SK-N-SH (cell line): ENCODE measurements around the gene OR8K3. TPM values are rescaled to one million over a fixed set of nuclear protein-coding genes. Genes with fewer than 3 reads are reported as not detected.

ENCODE experiments used
- CTCF ChIA-PET: fragments of 300-600, 350-600 bp; formaldehyde crosslinking; extraction: SDS; loops from one replicate; lab custom pipeline; 2021; lab: Yijun Ruan, JAX
- POLR2A ChIA-PET: fragments of 350-600 bp; sonication (Branson Sonifier 250); formaldehyde crosslinking; extraction: SDS; loops from one replicate; lab custom pipeline; 2020; ENCODE audit warnings: antibody characterized with exemption, inconsistent platforms; lab: Yijun Ruan, JAX
- DNase-seq: peaks from one replicate; pipeline ENCODE4 v3.0.0; 2012
- H2AFZ ChIP-seq: fragments of 200-600 bp; sonication (generic); 2 replicates; pipeline ENCODE4 v1.8.1; 2016; ENCODE audit warnings: antibody characterized with exemption, mild to moderate bottlenecking, low read depth
- H3F3A ChIP-seq: fragments of 200-600 bp; sonication (generic); replicated peaks from 2 replicates; pipeline ENCODE3; 2016; ENCODE audit warnings: antibody characterized with exemption, mild to moderate bottlenecking; ENCODE audit not compliant: insufficient read depth
- H3K27ac ChIP-seq, 2 experiments: fragments of 200-500 bp in 1 of 2; fragments of 200-600 bp in 1 of 2; sonication (Bioruptor generic) in 1 of 2; sonication (generic), shearing (Covaris generic) in 1 of 2; 2 replicates each; pipeline versions ENCODE4 v1.5.1 to v1.6.1; 2014 to 2016; ENCODE audit warnings: low read depth in 2 of 2, inconsistent platforms in 1 of 2, low read length in 1 of 2, mild to moderate bottlenecking in 1 of 2, mixed read lengths in 1 of 2
- H3K27me3 ChIP-seq: fragments of 200-600 bp; sonication (generic), shearing (Covaris generic); 2 replicates; pipeline ENCODE4 v1.6.1; 2016; ENCODE audit warnings: mixed run types; ENCODE audit not compliant: insufficient read depth
- H3K36me3 ChIP-seq, 2 experiments: fragments of 200-500 bp in 1 of 2; fragments of 200-600 bp in 1 of 2; sonication (Bioruptor generic) in 1 of 2; sonication (generic) in 1 of 2; replicated peaks in 1 of 2; 2 replicates each; pipeline versions ENCODE3 to v1.5.1; 2014 to 2016; ENCODE audit warnings: low read length in 1 of 2, mild to moderate bottlenecking in 1 of 2; ENCODE audit not compliant: insufficient read depth in 2 of 2, control insufficient read depth in 1 of 2
- H3K4me1 ChIP-seq, 2 experiments: fragments of 200-500 bp in 1 of 2; fragments of 200-600 bp in 1 of 2; sonication (Bioruptor generic) in 1 of 2; sonication (generic), shearing (Covaris generic) in 1 of 2; 2 replicates each; pipeline versions ENCODE4 v1.5.1 to v1.6.1; 2014 to 2016; ENCODE audit warnings: low read depth in 1 of 2, low read length in 1 of 2, mixed run types in 1 of 2; ENCODE audit not compliant: insufficient read depth in 2 of 2, control insufficient read depth in 1 of 2
- H3K4me2 ChIP-seq: fragments of 200-600 bp; sonication (generic), shearing (Covaris generic); 2 replicates; pipeline ENCODE4 v1.6.1; 2017; ENCODE audit warnings: mixed run types
- H3K4me3 ChIP-seq, 2 experiments: fragments of 200-500 bp in 1 of 2; fragments of 200-600 bp in 1 of 2; sonication (Bioruptor generic) in 1 of 2; sonication (generic), shearing (Covaris generic) in 1 of 2; 2 replicates each; pipeline versions ENCODE4 v1.5.1 to v1.8.1; 2014 to 2016; ENCODE audit warnings: low read depth in 2 of 2, inconsistent platforms in 1 of 2, low read length in 1 of 2, mild to moderate bottlenecking in 1 of 2, mixed read lengths in 1 of 2, moderate library complexity in 1 of 2
- H3K79me2 ChIP-seq: fragments of 200-600 bp; sonication (generic); 2 replicates; pipeline ENCODE4 v1.8.1; 2017; ENCODE audit warnings: mild to moderate bottlenecking; ENCODE audit not compliant: insufficient read depth
- H3K9ac ChIP-seq: fragments of 200-600 bp; sonication (generic); 2 replicates; pipeline ENCODE4 v1.6.1; 2017; ENCODE audit warnings: mixed run types
- H3K9me2 ChIP-seq: fragments of 200-600 bp; sonication (generic); 2 replicates; pipeline ENCODE4 v1.6.1; 2017; ENCODE audit warnings: mixed run types
- H3K9me3 ChIP-seq: fragments of 200-600 bp; sonication (generic); 2 replicates; pipeline ENCODE4 v1.6.1; 2017; ENCODE audit warnings: mixed run types, mild to moderate bottlenecking, moderate library complexity
- H4K20me1 ChIP-seq: fragments of 200-600 bp; sonication (generic); 2 replicates; pipeline ENCODE4 v1.6.1; 2017; ENCODE audit warnings: mild to moderate bottlenecking, mixed run types; ENCODE audit not compliant: insufficient read depth
- GABPA ChIP-seq: IDR thresholded peaks from 2 replicates; pipeline ENCODE4 v1.4.0; 2012; ENCODE audit warnings: low read depth, mild to moderate bottlenecking
- GATA2 ChIP-seq: sonication (generic); formaldehyde crosslinking; IDR thresholded peaks from 2 replicates; pipeline ENCODE4 v1.5.0; 2020; ENCODE audit warnings: mild to moderate bottlenecking, missing genetic modification reagents
- IRF3 ChIP-seq: fragments of 150-350 bp; IDR thresholded peaks from 2 replicates; pipeline ENCODE4 v1.6.1; 2016; ENCODE audit warnings: mild to moderate bottlenecking, low read depth, low read length
- MAX ChIP-seq: IDR thresholded peaks from 2 replicates; pipeline ENCODE4 v1.4.0; 2012; ENCODE audit warnings: low read depth
- MXI1 ChIP-seq: IDR thresholded peaks from 2 replicates; pipeline ENCODE4 v1.6.1; 2012; ENCODE audit warnings: mild to moderate bottlenecking, low read depth, low read length, improper control_type of control experiment
- NFIC ChIP-seq: IDR thresholded peaks from 2 replicates; pipeline ENCODE4 v1.4.0; 2012; ENCODE audit warnings: borderline replicate concordance
- PBX3 ChIP-seq: IDR thresholded peaks from 2 replicates; pipeline ENCODE4; 2012
- RAD21 ChIP-seq: IDR thresholded peaks from 2 replicates; pipeline ENCODE4 v1.6.1; 2012; ENCODE audit warnings: mild to moderate bottlenecking, low read length
- REST ChIP-seq: IDR thresholded peaks from 2 replicates; pipeline ENCODE4 v1.6.1; 2012; ENCODE audit warnings: mild to moderate bottlenecking, low read depth, low read length, moderate library complexity
- RFX5 ChIP-seq: IDR thresholded peaks from 2 replicates; pipeline ENCODE4 v1.6.1; 2012; ENCODE audit warnings: mild to moderate bottlenecking, improper control_type of control experiment, low read length
- RXRA ChIP-seq: IDR thresholded peaks from 2 replicates; pipeline ENCODE4 v1.4.0; 2012; ENCODE audit warnings: low read depth, mild to moderate bottlenecking, borderline replicate concordance
- SIN3A ChIP-seq: IDR thresholded peaks from 2 replicates; pipeline ENCODE4 v1.6.1; 2012; ENCODE audit warnings: low read depth, mild to moderate bottlenecking, low read length, moderate library complexity, borderline replicate concordance
- TCF12 ChIP-seq: IDR thresholded peaks from 2 replicates; pipeline ENCODE4 v1.4.0; 2012
- TEAD4 ChIP-seq: IDR thresholded peaks from 2 replicates; pipeline ENCODE4 v1.4.0; 2012; ENCODE audit warnings: mild to moderate bottlenecking, borderline replicate concordance; ENCODE audit not compliant: insufficient read depth
- USF2 ChIP-seq: fragments of 150-350 bp; IDR thresholded peaks from 2 replicates; pipeline ENCODE4 v1.6.1; 2017; ENCODE audit warnings: antibody characterized with exemption, low read length, low read depth, borderline replicate concordance
- YY1 ChIP-seq: IDR thresholded peaks from 2 replicates; pipeline ENCODE4 v1.4.0; 2012; ENCODE audit warnings: low read depth, mild to moderate bottlenecking
- WGBS: methylation state at CpG from one replicate; pipeline ENCODE4 v1.1.6; 2017; ENCODE audit warnings: low lambda C conversion rate; 5-methylcytosine and 5-hydroxymethylcytosine counted together
- polyA plus RNA-seq, 3 experiments: library from polyadenylated mRNA; depleted of rRNA; stranded (reverse); fragments of >200 nt; gene quantifications; 2 replicates each; pipeline ENCODE4 v1.2.3, GENCODE V29; 2012
- TF ChIP-seq, protein P1 (sequence below): IDR thresholded peaks from 2 replicates; pipeline ENCODE4 v1.4.0; 2012; ENCODE audit warnings: low read depth, borderline replicate concordance

Gene OR8K3
- polyA plus RNA-seq, 1 of the 3 experiments (the other 2 are of a cell fraction): not detected

- CTCF ChIA-PET: no interaction called here
- Histone ChIP-seq H3F3A (no peaks in the 10 kb centered on the region), H3K9me3 (no peaks in the 10 kb centered on the region), H3K9ac (no peak overlapping the region), H3K4me3 (peak overlapping the region; percentile 37 to 52), H3K27me3 (no peaks in the 10 kb centered on the region), H2AFZ (peak overlapping the region; percentile 78), H3K4me2 (peak overlapping the region; percentile 75), H3K79me2 (no peaks in the 10 kb centered on the region), H3K36me3 (no peaks in the 10 kb centered on the region), H3K4me1 (no peaks in the 10 kb centered on the region), H3K9me2 (no peaks in the 10 kb centered on the region), H3K27ac (no peak overlapping the region), H4K20me1 (no peaks in the 10 kb centered on the region)
- no peak for TF ChIP-seq SIN3A
- TF ChIP-seq GABPA: peak; percentile 56
- peak; percentile 45 for DNase-seq
- WGBS: 14% methylated on average over 7 of the region's 34 CpGs
- POLR2A ChIA-PET: no interaction called here
Observed at GRCh38 chr11:56331861-56332491, 17.0 kb downstream of the OR8K3 start.

DNA sequence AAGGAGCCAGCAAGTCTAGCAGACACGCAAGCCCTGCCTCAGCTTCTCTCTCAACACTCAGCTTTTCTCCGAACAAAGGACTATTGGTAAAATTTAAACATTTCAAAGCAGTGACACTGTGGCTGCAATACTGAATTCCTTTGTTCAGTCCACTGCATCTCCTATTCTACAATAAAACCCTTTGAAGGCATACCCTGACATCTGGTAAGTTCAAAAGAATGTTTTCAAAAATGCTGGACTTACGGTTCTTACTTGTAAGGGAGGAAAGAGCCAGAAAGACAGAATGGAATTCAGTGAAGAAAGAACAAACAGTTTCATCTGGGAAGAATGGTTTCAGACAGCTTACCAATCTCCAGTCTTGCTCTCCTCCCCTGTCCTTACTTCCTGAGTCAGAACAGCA lies 18.2 kb downstream of the OR8K3 start:
- H3K9ac ChIP-seq: no peak overlapping the region
- H2AFZ ChIP-seq: no peak overlapping the region
- H3K9me2 ChIP-seq: no peaks in the 10 kb centered on the region
- DNase-seq: no peak
- no peaks in the 10 kb centered on the region for H3K79me2 ChIP-seq
- no peak overlapping the region for H3K4me3 ChIP-seq
- 35% methylated on average over 3 of the region's 3 CpGs for WGBS
- H3F3A ChIP-seq: no peaks in the 10 kb centered on the region
- no peaks in the 10 kb centered on the region for H3K36me3 ChIP-seq
- ChIA-PET POLR2A (no interaction called here), CTCF (no interaction called here)
- H3K9me3 ChIP-seq: no peaks in the 10 kb centered on the region
- no peaks in the 10 kb centered on the region for H3K4me1 ChIP-seq
- H4K20me1 ChIP-seq: no peaks in the 10 kb centered on the region
- H3K27me3 ChIP-seq: no peaks in the 10 kb centered on the region
- H3K27ac ChIP-seq: no peak overlapping the region
- no peak overlapping the region for H3K4me2 ChIP-seq
- TF ChIP-seq MXI1: no peak
- no peak for TF ChIP-seq PBX3
- no peak for TF ChIP-seq RXRA
- no peak for TF ChIP-seq NFIC
- TF ChIP-seq, protein P1, sequence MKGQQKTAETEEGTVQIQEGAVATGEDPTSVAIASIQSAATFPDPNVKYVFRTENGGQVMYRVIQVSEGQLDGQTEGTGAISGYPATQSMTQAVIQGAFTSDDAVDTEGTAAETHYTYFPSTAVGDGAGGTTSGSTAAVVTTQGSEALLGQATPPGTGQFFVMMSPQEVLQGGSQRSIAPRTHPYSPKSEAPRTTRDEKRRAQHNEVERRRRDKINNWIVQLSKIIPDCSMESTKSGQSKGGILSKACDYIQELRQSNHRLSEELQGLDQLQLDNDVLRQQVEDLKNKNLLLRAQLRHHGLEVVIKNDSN: no peak
- TF ChIP-seq SIN3A: no peak
- no peak for TF ChIP-seq RFX5
- no peak for TF ChIP-seq TCF12
- no peak for TF ChIP-seq GATA2 (CRISPR knock-in tag)
- TF ChIP-seq REST: no peak
- TF ChIP-seq RAD21: no peak
- TF ChIP-seq USF2: no peak
- no peak for TF ChIP-seq IRF3
- no peak for TF ChIP-seq YY1
- no peak for TF ChIP-seq TEAD4
- no peak for TF ChIP-seq MAX
